Breast epithelium (tissue), 4 donors: ENCODE data around the gene TRIM33. TPM values are rescaled to one million over a fixed set of nuclear protein-coding genes. Genes with fewer than 3 reads are reported as not detected.

Source experiments
- DNase-seq, 2 donors: peaks; one replicate each; pipeline ENCODE4 v3.0.0-alpha.2; 2019; ENCODE audit warnings: low spot score in 2 of 2
- H3K27ac ChIP-seq, 2 donors: fragments of 200-600 bp; sonication (generic) in 1 of 2; one replicate each; pipeline ENCODE4 v1.5.1; 2016 to 2019; ENCODE audit warnings: mild to moderate bottlenecking in 1 of 2
- H3K27me3 ChIP-seq, 2 donors: fragments of 200-600 bp; sonication (generic) in 1 of 2; one replicate each; pipeline versions ENCODE4 v1.5.1 to v1.6.0; 2017 to 2019; ENCODE audit warnings: control low read depth in 1 of 2, mild to moderate bottlenecking in 1 of 2
- H3K36me3 ChIP-seq: fragments of 200-600 bp; one replicate; pipeline ENCODE4 v1.5.1; 2019
- H3K4me1 ChIP-seq, 2 donors: fragments of 200-600 bp; sonication (generic); one replicate each; pipeline ENCODE4 v1.5.1; 2016 to 2019; ENCODE audit warnings: control low read depth in 1 of 2
- H3K4me3 ChIP-seq, 3 donors: fragments of 200-600 bp; sonication (generic); 1 replicate in 2 of 3; 2 replicates in 1 of 3; pipeline ENCODE4 v1.5.1; 2016 to 2019; ENCODE audit warnings: mild to moderate bottlenecking in 3 of 3, moderate library complexity in 2 of 3
- H3K9me3 ChIP-seq, 2 donors: fragments of 200-600 bp; sonication (generic) in 1 of 2; one replicate each; pipeline ENCODE4 v1.5.1; 2016 to 2019; ENCODE audit warnings: control low read depth in 1 of 2
- CTCF ChIP-seq, 3 donors: fragments of 450-650 bp; IDR thresholded peaks; one replicate each; pipeline ENCODE4 v1.5.1; 2016 to 2017; ENCODE audit warnings: antibody characterized with exemption in 3 of 3, mild to moderate bottlenecking in 3 of 3, moderate library complexity in 3 of 3
- POLR2A ChIP-seq: fragments of 450-650 bp; IDR thresholded peaks from one replicate; pipeline ENCODE4 v1.6.1; 2016; ENCODE audit warnings: antibody characterized with exemption, mild to moderate bottlenecking, moderate library complexity
- POLR2AphosphoS5 ChIP-seq, 3 donors: sonication (generic); formaldehyde crosslinking; IDR thresholded peaks; one replicate each; pipeline ENCODE4 v1.6.1; 2017; ENCODE audit warnings: antibody characterized with exemption in 3 of 3
- intact Hi-C: fragments of 100-400 bp; cut with DNase I; formaldehyde crosslinking; loops from one replicate; pipeline ENCODE4 v1.15.1; 2023; ENCODE audit warnings: low total_unique reads
- total RNA-seq, 3 donors: library from RNA; depleted of rRNA; stranded (reverse); fragments of >200 nt; gene quantifications; one replicate each; pipeline ENCODE4 v1.1.0, GENCODE V29; 2016

TRIM33 gene
- total RNA-seq, 3 donors from 2014 or later, result 40.8 to 80.9 (median 56.4) TPM

GRCh38 chr1:114462963-114463362, 48.0 kb downstream of the TRIM33 start:
- TF ChIP-seq CTCF (IDR thresholded peaks at IDR 0.05) (no peak), POLR2A (no peak), POLR2AphosphoS5 (IDR thresholded peaks at IDR 0.05) (no peak)
- intact Hi-C loops, result no loop called here

GRCh38 chr1:114462341-114462740, 48.7 kb downstream of the TRIM33 start:
- TF ChIP-seq CTCF (IDR thresholded peaks at IDR 0.05) (no peak), POLR2AphosphoS5 (IDR thresholded peaks at IDR 0.05) (no peak), POLR2A (no peak)
- intact Hi-C loops, result no loop called here
- H3K4me1 ChIP-seq, result no peaks in the 10 kb centered on the region

More at GRCh38 chr1:114462963-114463362, 48.0 kb downstream of the TRIM33 start:
- Histone ChIP-seq H3K27me3 (no peaks in the 10 kb centered on the region), H3K4me1 (no peaks in the 10 kb centered on the region), H3K27ac (no peak overlapping the region), H3K36me3 (no peaks in the 10 kb centered on the region), H3K4me3 (no peak overlapping the region), H3K9me3 (no peaks in the 10 kb centered on the region)
- no peak for DNase-seq

GRCh38 chr1:114458237-114458777, 52.7 kb downstream of the TRIM33 start:
- no peak for DNase-seq
- intact Hi-C loops, result no loop called here
- no peak for TF ChIP-seq CTCF (IDR thresholded peaks at IDR 0.05)
- TF ChIP-seq POLR2AphosphoS5 (IDR thresholded peaks at IDR 0.05), result no peak
- TF ChIP-seq POLR2A, result no peak
- no peak overlapping the region for H3K4me3 ChIP-seq
- no peaks in the 10 kb centered on the region for H3K4me1 ChIP-seq
- no peaks in the 10 kb centered on the region for H3K27me3 ChIP-seq
- peak overlapping the region; percentile 30 to 33 for H3K27ac ChIP-seq
- no peaks in the 10 kb centered on the region for H3K36me3 ChIP-seq
- no peaks in the 10 kb centered on the region for H3K9me3 ChIP-seq

More at GRCh38 chr1:114462341-114462740, 48.7 kb downstream of the TRIM33 start:
- no peaks in the 10 kb centered on the region for H3K27me3 ChIP-seq
- H3K36me3 ChIP-seq, result no peaks in the 10 kb centered on the region
- H3K27ac ChIP-seq, result no peak overlapping the region
- no peak overlapping the region for H3K4me3 ChIP-seq
- no peak for DNase-seq
- H3K9me3 ChIP-seq, result no peaks in the 10 kb centered on the region

GRCh38 chr1:114457675-114458236, 53.2 kb downstream of the TRIM33 start:
- no peaks in the 10 kb centered on the region for H3K9me3 ChIP-seq
- intact Hi-C loops, result no loop called here
- peak overlapping the region in 1 of 2 donors; percentile 33 for H3K27ac ChIP-seq
- no peaks in the 10 kb centered on the region for H3K27me3 ChIP-seq
- TF ChIP-seq CTCF (IDR thresholded peaks at IDR 0.05) (no peak), POLR2AphosphoS5 (IDR thresholded peaks at IDR 0.05) (no peak), POLR2A (no peak)
- DNase-seq, result no peak
- H3K36me3 ChIP-seq, result no peaks in the 10 kb centered on the region
- H3K4me3 ChIP-seq, result no peak overlapping the region
- no peaks in the 10 kb centered on the region for H3K4me1 ChIP-seq

DNA sequence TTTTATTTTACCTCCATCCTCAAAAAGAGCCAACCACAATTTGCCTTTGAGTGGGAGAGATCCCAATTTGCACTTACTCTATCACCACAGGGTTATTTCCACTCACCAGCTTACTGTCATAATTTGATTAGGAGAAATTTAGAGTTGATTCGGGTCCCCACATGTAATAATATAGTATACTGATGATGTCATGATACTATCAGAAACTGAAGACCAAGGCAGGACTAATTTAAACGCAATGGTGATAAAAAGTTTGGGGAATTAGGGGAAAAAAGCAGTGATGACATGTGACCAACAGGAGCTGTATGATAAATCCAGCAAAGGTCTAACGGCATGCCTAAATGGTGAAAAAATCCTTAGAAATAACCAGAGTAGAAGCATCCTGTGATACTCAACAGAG, 54.4 kb downstream of the TRIM33 start:
- Histone ChIP-seq H3K27me3 (no peaks in the 10 kb centered on the region), H3K36me3 (no peaks in the 10 kb centered on the region), H3K9me3 (no peaks in the 10 kb centered on the region), H3K27ac (no peak overlapping the region), H3K4me1 (no peaks in the 10 kb centered on the region), H3K4me3 (no peak overlapping the region)
- TF ChIP-seq POLR2A, result no peak
- TF ChIP-seq CTCF (IDR thresholded peaks at IDR 0.05), result no peak
- no peak for TF ChIP-seq POLR2AphosphoS5 (IDR thresholded peaks at IDR 0.05)
- intact Hi-C loops, result no loop called here
- no peak for DNase-seq
